Measurements from ENCODE around the gene GTF2F2.

The GTF2F2 gene

GRCh38 chr13:45306966-45307365 lies 186.7 kb downstream of the GTF2F2 start:
- DNase-seq = no peak

DNA sequence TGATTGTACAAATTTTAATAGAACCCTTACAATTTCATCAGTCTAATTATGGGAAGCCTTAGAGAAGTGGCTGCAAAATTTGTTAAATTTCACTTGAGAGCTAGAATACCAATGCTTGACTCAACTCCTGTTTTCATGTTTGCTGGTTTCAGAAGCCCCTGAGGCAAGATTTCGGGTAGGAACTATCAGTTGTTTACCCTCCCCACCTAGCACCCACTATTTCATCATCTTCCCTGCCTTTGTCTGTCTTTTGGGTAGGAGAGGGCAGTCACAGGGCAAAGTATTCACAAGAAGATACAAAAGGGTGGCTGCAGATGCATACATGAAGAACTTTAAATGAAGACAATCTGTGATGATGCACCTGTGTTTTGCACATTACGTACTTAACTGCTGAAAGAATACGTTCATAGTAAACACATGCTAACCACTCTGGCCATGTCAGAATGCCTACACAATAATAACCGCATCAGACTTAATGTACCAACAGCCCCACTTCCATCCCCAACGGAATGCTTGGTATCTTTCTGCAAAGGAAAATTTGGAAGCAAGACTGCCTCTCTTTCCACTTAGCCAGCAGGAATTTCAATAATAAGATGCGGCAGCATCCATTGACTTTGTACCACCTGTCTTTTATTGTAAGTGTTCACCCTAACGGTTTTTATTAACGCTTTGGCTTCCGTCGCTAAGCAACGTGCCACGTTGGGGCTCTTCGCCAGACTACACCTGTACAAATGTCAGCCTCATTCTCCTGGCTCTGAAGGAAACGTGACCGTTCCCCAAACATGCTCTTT lies 190.2 kb downstream of the GTF2F2 start:
- no peak for DNase-seq

GRCh38 chr13:45314822-45315221 lies 194.5 kb downstream of the GTF2F2 start:
- DNase-seq = no peak

GRCh38 chr13:45315520-45316167 lies 195.3 kb downstream of the GTF2F2 start:
- no peak for DNase-seq

- no peak for DNase-seq
Measured at GRCh38 chr13:45316338-45316737, 196.0 kb downstream of the GTF2F2 start.

GRCh38 chr13:45316996-45317395 lies 196.7 kb downstream of the GTF2F2 start:
- DNase-seq = no peak

DNA sequence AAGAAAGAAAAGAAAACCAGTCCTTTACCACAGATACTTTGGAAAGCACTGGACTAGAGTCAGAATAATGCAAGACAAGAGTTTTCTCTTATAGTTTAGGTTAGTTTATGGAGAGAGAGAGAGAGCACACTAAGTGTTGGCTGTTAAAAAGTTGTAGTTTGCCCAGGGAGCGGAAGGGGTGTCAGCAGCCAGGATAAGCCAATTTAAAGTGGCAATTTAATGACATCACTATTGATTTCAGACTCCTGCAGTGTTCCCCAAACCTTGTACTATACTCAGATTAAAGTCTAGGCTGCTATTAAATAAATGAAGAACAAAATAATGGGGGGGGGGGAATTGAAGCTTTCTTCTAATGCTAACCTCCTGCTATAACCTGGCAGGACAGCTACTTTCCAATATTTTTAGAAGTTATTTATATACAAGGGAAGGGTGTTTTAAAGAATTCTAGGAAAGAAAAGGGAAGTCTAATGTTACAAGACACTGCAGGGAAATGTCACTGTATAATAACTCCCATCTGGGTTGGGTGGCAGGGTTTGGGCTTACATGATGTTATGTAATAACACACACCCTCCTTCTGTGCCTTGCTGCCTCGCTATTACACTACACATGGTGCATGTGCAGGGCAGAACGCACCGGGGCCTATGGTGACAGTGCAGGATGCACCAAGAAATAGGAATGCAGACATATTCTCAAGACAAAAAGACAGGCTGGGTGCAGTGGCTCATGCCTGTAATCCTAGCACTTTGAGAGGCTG lies 200.7 kb downstream of the GTF2F2 start:
- DNase-seq = no peak

GRCh38 chr13:45325806-45326205 lies 205.5 kb downstream of the GTF2F2 start:
- no peak for DNase-seq

DNA sequence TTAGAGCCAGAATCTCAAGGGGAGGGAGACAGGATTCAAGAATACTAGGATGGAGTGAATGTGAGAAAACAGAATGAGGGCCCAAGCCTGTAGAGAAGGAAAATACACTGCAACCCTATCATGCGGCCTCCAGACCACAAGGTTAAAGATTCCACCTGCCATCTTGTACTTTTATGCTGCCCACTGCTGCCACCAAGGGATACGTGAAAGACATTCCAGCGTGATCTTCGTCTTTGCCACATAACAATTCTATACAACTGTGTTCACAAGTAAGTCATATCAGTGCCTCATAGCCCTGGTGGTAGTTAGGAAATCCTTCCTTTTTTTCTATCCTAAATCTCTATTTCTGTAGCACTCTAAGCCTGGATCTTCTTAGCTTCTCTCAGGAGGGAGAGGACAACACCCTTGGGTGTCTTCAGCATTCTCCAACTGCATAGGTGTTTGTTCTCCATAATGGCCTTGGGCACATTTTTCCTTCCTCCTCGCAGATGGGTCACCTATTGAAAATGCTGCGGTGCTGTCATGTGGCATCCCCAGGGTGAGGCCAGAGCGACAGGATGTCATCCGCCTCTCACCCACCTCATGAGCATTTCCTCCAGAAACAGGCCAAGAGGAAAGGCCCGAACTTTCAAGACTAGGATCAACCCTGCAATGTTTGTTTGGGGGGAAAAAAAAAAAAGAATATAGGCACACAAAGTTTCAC lies 207.1 kb downstream of the GTF2F2 start:
- DNase-seq = no peak

- no peak for DNase-seq
Measured at GRCh38 chr13:45328661-45329111, 208.4 kb downstream of the GTF2F2 start.

DNA sequence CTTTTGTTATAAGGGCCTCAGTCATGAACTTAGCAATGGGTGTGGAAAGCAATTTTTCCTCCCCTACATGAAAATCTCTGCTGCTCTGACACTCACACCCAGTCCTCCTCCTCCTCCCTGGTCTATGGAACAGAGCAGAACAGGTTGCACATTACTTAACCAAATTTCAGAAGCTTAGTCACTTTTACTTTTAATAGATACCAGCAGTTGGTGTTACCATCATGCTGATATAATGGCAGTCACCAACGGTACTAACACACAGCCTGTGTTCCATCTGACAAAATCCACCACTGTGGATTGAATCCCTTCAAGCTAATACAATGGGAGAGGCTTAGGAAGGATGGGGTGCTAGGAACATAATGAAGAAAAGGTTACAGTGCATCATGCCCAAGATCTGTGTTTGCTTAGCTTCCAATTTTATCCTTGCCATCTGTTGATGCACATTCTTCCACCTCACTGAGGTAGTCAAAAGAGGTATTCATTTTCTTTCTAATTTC lies 210.9 kb downstream of the GTF2F2 start:
- no peak for DNase-seq

DNA sequence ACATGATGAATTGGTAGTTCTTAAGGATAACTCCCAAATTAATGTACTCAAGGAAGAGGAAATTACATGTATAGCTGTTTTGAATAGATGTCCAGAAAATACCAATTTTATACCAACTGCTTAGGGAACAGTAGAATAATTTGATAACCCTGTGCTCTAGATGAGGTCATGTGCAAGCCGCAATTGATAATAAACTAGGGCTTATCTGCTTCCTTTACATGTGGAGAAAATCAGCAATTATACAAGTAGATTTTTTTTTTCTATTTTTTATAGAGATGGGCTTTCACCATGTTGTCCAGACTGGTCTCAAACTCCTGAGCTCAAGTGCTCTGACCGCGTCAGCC lies 211.4 kb downstream of the GTF2F2 start:
- no peak for DNase-seq

DNA sequence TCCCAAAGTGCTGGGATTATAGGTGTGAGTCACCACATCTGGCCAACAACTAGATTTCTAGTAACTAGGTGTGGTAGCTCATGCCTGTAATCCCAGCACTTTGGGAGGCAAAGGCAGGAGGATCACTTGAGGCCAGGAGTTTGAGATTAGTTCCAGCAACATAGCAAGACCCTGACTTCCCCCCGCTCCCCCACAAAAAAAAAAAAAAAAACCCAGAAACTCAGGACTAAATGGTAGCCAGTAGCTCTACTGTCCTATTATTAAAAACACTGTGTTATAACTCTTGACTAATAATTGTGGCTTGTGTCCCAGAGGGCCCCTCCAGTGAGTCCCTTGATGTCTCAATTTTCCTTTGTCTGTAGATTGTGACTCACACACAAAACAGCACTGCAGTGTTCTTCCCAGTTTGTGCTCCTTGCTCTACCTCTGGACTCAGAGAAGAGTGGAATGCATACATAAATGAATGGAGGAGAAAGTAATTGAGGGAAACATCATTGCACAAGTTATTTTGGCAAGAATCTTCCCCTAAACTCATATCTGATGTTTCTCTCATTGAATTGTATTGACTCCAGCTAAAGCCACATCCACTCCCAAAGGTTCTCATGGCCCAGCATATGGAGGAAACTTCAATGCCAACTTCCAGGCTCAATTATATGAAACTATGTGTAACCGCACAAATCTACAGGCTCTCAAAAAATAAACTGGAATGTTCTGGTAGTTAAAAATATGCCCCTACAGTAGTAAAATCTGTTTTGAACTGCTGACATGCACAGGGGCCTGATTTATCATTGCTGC lies 211.9 kb downstream of the GTF2F2 start:
- no peak for DNase-seq

GRCh38 chr13:45332831-45333219 lies 212.5 kb downstream of the GTF2F2 start:
- DNase-seq = no peak

- no peak for DNase-seq
Measured at GRCh38 chr13:45333251-45333976, 213.1 kb downstream of the GTF2F2 start.

Data from NCI-H1930 (cell line).